NCI-H446 treated with DMSO at 0.1 percent for 48 hours (cell line): Measurements from ENCODE around the gene SOX8.
"Not testable (repeated sequence)": the region's sequence is repeated elsewhere in the genome, so short reads cannot be mapped to it uniquely, and the experiment has no call there.

Experiments
- DNase-seq: peaks from one replicate; lab custom pipeline; 2025; lab: John Stamatoyannopoulos, UW

Gene SOX8

DNA sequence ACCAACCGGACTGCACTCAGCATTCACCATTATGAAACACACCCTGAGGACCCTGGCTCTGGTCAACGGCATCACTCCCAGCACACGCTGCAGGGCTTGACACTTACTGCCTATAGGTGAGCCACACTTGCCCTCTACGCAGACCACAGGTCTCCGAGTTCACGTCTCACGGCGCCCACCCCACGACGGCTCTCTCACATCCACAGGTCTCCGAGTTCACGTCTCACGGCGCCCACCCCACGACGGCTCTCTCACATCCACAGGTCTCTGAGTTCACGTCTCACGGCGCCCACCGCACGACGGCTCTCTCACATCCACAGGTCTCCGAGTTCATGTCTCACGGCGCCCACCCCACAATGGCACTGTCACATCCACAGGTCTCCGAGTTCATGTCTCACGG is 25.8 kb upstream of the SOX8 start:
- DNase-seq, result not testable (repeated sequence)

DNA sequence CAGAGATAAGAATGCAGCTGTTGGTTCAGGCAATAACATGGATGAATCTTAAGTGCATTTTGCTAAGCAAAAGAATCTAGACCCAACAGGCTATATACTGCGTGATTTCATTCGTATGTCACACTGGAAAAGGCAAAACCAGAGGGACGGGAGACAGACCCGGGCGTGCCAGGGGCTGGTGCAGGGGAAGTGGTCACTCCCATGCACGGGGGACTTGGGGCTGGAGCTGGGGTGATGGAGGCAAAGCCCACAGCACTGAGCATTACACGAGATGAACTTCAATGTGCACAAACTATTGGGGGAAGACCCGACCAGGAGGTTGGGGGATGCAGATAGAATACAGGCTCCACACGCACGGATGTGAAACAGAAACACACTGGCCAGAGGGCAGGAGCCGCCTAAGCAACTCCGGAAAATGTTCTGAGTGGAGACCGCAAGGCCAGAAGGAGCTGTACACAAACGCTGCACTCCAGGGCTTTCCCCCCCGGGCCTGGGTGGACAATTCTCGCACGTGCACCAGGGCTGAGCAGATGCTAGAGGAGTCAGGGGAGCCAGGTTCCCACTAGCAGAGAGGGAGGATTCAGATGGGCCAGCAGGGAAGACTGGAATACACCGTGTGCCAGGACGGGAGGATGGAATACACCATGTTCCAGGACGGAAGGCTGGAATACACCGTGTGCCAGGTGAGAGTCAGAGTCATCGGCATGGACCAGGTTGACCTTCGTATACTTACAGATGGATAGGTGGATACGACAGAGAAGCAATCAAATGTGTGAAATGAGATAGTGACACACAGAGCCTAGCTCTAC is 22.1 kb upstream of the SOX8 start:
- DNase-seq, result no peak

DNA sequence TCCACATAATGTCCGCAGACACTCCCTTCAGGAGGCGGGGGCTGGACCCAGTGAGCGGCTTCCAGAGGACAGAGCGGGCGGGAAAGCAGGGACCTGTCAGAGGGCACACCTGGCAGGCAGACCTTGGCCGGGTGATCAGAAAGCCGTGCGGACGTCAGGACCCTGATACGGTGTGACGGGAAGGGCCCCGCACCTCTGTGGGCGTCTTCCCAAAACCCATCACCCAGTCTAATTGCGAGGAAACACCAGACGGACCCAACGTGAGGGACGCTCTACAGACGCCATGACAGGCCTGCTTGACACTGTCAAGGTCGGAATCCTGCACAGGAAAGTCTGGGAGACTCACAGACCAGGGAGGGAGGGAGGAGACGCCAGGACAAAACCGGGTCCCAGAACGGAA is 19.2 kb upstream of the SOX8 start:
- no peak for DNase-seq

DNA sequence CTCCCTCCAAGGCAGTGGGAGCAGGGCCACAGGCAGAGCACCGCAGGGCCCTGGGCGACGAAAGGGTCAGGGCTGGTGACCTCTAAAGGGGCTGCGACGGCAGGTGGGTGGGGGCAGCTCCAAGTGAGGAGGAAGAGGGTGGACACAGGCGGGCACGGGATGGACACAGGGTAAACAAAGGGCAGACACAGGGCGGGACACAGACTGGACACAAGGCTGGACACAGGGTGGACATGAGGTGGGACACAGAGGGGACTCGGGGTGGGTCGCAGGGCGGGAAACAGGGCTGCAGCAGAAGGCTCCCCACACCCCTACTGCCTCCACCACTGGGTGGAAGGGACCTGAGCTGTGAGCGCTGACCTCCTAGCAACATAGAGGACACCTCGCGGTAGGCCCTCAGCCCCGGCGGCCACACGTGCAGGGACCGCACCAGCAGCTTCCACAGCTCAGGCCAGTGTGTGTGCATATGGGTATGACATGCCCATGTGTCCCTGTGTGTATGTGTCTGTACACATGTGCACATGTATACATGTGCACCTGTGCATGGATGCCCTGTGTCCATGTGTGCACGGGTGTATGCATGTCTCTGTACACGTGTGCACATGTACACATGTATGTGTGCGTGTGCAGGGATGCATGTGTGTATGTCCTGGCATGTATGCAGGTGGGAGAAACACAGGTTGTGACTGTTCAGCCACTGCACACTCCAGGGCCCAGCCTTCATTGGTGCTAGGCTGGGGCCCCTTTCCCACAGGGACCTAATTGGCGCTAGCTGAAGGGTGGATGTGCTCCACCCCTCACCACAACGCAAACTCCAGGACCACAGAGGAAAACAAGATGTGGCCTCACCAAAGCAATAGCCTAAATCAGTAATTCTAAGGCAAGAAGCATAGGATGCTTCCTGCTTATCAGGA is 18.4 kb upstream of the SOX8 start:
- no peak for DNase-seq

DNA sequence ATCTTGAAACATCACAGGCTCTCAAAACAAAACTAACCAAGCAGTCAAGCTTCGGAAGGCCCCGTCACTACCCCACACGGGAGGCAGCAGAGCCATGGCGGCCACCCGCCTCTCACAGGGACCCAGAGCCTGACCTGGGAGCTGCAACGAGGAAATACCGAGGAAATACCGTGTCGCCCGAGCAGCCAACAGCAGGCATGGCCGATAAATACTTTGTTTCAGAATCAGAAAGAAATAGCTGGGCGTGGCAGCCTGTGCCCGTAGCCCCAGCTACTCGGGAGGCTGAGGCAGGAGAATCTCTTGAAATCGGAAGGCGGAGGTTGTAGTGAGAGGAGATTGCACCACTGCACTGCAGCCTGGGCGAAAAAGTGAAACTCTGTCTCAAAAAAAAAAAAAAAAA is 17.7 kb upstream of the SOX8 start:
- DNase-seq, result no peak

DNA sequence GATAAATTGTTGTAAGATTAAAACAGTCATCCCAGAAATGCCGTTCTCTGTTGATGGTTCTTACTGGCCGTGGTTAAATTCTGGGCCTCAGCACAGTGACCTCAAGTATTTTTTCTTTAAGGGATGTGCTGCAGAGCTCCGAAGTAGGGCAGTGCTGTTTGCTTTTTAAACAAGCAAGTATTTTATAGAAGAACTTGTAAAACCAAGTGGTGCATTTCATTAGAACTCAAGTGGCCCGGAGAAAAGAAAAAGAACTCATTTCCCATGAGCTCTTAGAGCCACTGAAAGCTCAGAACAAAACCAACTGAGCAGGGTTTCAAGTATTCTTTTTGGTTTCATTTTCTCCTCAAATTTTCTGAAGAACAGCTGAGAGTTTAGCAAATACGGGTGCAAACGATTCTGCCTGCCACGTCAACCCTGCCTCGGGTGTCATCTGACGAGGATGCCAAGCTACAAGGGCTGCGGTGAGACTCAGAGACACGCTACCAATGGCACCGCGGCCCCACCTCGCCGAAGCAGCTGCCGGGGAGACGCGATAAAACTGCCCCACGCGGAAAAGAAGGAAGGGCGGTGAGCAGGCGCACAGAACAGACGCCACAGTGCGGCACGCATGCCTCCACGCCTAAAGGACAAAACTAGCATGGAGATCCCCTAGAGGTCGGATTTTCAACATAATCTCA is 17.1 kb upstream of the SOX8 start:
- no peak for DNase-seq

DNA sequence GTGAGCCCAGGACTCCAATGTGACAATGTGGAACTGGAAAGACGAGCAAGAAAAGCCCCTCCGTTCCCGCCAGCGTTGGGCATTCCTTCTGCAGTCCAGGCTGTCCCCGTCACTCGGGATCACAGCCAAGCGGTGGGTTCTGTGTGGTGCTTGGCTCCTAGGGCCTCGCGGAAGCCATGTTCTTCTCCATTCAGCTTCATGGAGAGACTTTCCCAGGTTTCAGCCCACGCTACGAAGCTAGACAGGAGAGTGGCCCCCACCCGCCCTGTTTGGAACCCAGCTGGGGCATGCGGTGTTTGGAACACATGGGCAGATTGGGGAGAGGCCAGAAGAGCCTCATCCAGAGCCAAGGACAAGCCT is 16.6 kb upstream of the SOX8 start:
- no peak for DNase-seq

DNA sequence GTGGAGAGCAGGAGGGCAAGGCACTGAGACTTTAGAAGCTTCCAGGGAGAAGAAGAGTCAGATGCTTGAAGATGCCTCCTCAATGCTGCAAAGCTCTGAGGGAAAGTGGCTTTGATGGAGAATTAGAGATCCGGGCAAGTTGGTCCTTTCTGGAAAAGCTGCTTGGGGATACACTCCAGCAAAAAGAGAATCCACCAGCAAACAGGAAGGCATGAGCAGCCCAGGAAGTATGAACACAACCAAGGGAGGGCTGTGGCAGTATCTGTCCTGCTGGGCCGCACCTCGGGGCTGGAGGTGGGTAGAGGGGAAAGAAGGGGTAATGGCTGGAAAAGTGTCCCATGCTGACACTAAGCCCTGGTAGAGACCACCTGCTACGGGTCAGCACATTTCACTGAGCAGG is 16.1 kb upstream of the SOX8 start:
- no peak for DNase-seq

DNA sequence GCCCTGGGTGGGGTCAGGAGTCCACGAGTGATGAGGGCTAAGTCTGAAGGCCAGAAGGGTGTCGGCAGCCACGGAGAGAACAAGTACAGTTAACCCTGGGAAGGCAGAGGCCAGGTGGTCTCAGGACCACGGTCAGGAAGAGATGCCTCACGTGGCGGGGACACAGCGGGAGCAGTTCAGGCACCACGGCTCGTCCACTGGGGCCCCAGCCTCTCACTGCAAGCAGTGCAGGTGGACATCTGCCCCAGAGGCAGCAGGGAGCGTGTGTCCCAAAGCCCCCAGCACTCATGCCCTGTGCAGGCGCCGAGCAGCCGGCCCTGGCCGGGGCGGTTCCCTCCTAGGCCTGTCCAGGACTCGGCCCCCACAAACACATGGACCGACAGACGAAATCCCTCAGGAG is 15.5 kb upstream of the SOX8 start:
- DNase-seq, result no peak

DNA sequence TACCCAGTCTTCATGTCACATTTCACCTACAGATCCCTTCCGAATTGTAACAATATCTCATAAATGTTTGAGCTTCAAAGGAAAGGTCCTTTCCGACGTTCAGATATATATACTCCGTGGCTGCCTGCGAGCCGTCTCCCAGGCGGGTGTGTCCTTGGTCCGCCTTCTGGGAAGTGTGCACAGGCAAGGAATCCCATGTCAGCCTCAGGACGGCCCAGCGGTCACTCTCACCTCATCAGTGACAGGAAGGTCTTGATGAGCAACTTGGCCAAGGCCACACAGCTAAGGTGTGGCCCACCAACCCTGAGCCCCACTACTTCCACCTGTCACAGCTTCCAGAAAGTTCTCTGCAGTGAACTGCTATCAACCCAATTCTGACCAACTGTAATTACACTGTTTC is 15.1 kb upstream of the SOX8 start:
- no peak for DNase-seq

DNA sequence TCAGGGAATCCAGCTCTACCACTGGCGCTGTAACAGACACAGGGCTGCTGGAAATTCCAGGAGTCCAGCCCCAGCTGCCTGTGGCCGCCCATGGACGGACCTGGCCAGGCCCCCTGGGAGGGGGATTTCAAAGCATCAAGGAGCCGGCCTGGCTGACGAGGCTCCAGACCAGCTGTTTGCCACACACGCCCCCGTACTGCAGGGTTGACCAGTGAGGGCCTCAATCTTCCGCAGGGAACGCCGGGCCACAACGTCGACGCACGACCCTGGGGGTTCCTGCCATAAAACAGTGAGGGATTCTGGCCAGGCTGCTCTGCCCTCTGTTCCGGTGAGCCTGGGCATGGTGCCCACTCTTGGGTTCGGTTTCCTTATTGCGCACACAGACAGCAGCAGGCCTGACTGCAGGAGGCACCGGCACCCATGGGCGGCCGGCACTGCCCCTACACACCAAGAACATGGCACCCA is 14.5 kb upstream of the SOX8 start:
- no peak for DNase-seq

DNA sequence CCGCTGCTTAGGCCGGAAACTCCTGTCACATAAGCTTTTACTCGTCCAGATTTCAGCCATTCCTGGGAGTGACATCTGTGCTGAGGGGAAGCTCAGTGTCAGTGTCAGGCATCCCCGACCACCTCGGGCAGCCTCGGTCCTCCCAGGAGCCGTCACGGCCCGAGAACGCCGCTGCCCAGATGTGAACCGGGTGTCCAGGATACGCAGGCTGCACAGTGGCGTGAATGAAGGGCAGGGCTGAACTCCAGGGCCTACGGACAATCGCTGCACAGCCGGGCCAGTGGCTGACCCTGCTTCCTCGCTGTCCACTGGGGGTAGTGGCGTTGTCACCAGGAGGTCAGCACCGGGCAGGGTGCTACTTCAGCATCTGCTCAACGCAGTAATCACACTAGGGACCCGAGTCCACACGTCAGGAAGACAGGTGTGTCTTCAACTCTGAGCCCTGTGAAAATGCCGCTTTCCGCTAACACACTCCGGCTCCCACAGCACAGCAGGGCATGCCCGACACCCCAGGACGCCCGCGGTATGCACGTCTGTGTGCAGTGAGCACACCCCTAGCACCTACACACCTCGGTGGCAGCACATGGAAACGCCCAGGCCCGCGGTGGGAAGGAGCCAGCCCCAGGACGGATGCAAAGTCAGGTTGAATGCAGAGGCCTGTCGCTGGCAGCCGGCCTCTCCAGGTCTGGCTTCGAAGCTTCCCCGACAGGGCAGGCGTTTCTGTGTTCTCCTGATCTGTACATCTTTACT is 13.8 kb upstream of the SOX8 start:
- DNase-seq, result no peak

DNA sequence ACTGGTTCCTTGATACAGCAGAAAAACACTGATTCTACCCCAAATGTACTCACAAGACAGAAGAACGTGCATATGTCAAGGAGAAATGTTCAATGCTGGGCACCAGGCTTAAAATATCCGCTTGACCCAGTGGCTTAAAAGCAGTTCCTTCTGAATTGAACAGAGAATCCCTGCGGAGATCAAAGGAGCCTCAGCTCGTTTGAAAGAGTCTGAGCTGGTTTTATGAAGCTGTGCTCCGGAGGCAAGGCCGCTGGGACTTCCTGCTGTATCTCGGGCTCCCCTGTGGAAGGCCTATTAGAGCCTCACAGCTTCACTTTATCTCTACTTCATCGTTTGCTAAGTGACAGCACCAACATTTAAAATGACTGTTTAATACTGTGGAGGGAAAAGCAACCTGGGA is 12.9 kb upstream of the SOX8 start:
- DNase-seq, result no peak

DNA sequence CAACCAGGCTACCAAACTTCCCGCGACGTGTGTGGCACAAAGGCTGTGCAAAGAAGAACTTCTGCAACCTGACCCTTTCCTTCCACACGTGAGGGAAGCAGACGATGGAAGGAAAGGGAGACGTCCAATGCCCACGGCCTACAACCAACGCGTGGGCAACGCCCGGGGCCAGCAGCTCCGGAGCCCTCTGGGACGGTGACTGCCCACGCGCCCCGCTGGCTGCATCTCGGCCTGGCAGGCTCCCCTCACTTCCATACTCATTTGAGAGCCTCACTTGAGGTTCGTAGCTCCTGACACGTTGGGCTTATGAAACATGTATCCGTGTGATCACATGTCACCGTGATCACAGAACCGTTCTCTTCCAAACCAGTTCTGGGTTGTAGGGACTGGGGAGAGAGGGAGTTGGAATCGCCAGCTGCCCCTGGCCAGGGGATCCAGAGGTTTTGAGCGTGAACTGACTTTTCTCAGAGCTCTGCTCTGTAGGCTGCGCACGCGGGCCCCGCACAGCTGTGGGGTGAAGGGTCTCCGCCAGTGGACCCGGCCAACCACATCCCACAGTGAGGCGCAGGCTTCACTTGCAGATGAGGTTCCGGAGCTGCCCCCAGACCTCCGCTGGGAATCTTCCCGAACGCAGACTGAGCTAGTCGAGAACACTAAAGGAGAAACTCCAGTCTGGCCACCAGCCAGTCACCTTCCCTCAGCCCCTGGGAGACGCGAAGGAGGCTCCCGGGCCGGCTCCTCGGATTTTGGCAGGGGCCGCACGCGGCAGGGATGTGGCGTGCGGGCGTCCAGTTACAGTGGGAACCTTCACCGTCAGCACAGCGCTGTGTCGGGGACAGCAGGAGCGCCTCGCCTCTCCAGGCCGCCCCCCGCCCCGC is 11.8 kb upstream of the SOX8 start:
- no peak for DNase-seq

DNA sequence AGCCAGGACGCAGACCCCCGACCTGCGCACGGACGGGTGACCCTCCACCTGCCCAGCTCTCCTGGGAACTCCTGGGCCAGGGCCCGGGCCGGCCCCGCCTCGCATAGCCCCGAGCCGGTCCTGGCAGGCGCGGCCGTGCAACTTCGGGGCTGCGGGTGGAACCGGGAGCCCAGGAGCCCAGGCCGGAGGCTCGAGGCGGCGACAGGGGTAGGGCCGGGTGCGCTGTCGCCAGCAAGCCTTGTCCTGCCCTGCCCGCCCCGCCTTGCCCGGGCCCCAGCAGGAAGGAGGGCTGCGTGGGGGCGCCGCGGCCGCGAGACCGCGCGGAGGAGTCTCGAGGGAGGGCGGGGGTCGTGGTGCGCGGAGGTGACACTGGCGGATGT is 11.2 kb upstream of the SOX8 start:
- DNase-seq, result no peak

DNA sequence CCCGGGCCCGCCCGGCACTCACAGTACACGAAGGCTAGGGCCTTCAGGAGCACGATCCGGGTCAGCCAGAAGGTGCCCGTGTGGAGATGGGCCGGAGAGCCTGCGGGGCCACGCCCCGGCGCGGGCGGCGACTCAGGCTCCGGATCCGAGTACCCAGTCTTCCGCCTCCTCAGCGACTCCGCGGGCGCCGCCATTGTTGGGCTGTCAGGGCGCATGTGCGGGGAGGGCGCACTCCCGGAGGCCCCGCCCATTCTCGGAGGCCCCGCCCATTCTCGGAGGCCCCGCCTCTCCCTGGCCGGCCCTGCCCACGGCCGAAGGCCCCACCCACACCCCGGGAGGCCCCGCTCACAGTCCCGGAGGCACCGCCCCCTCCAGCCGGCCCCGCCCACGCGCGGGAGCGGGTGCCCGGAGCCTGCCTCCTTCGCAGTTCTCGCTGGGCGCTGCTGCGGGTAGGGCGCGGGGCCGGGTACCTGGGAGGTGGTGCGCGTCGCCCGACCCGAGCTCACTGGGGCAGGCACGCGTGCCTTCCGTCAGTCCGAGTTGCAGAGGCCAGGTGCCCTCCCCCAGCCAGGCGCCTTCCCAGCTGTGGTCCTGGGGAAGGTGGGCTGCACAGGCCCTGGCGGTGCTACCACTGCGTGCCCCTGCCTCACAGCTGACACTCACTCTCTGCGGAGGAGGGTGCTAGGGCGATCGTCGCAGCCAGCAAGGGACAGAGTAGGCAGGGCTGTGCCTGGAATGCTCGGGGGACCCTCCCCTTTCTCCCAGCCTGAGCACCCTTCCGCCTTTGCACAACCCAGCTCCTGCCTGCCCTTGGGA is 10.6 kb upstream of the SOX8 start, which contains the start of gene LMF1:
LMF1 (minus strand) TSS at position 219 of the 816 bp plus-strand sequence; CDS start at position 215, 4 bp downstream.
- peak; percentile 60 for DNase-seq

DNA sequence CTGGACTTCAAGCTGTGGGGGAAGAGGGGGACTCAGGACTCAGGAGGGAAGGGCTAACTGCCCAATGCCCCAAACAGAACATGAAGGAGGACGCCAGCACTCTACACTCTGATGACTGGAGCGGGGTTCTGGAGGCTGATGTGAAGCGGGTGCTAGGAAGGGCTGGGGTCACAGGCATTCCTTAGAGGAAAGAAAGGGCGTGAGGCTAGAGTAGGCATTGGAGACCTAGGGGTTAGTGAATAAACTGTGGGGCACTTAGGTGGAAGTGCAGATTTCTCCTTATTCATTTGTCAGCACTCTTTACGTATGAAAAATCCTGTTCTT is 10.0 kb upstream of the SOX8 start:
- no peak for DNase-seq

DNA sequence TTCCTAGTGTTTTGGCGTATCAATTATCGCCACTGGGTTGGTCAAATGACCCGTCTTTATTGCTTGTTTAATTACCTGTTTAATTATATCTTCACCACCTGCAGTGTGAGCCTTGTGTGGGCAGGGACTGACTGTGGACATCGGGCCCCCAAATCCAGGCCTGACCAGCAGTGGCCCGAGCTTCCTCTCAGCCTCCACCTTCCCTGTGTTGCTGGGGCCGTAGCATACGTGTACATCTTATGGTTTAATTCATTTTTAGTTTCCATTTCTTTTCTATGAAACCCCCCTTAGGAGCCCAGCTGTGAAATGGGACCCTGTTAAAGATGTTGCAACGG is 9.6 kb upstream of the SOX8 start:
- DNase-seq, result no peak

DNA sequence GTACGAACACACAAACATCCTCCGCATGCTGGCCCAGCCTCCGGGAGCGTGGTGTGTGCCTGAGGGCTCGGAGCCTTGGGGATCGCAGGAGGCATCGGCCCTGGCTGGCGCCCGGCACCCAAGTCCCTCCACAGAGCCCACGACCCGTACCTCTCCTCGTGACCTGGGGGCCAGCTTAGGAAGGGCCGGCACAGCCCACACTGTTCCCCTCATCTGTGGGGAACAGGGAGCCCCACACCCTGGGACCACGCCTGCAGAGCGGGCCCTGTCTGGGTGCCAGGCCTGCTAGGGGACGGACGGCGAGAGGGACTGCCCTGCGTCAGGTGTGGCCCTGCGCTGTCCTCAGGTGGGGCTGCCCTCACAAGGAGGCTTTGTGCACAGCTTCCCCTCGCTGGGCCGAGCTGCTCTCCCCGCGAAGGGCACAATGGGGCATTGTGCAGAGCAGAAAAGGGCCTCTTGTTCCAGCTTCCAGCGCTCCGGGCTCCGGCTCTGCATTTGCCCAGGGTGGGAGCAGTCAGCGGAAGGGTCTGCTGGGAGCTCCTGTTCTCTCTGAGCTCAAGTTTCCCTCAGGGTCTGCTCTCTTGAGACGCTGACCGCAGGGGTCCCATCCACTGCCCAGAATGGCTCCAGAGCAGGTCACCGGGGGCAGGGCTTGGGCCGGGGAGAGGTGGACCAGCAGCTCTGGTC is 9.1 kb upstream of the SOX8 start:
- DNase-seq, result no peak

DNA sequence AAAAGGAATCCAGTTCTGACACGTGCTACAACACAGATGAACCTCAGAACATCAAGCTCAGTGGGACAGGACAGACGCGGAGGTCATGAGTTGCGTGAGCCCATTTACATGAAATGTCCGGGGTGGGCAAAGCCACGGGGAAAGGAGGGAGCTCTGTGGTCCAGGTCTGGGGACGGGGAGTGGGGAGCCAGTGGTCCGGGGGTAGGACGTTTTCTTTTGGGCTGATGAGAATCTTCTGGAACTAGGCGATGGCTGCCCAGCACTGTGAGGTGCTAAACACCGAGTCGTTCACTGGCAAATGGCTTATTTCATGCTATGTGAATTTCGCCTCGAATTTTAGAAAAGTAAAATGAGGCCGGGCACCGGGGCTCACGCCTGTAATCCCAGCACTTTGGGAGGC is 8.2 kb upstream of the SOX8 start:
- DNase-seq, result no peak
